GM12878 (cell line): ENCODE data around the gene DMRTC2. TPM values are rescaled to one million over a fixed set of nuclear protein-coding genes. Genes with fewer than 3 reads are reported as not detected.

Experiments
- ATAC-seq: fragments of 200-7000 bp; cut with Tn5 transposase; 3 replicates; pipeline ENCODE4 v1.9.1; 2020; ENCODE audit warnings: mild to moderate bottlenecking, moderate library complexity
- BruUV-seq: library from RNA; stranded (reverse); fragments of 400-500 nt; replicated peaks from 2 replicates; lab custom pipeline; 2021; lab: Mats Ljungman, UMichigan
- CTCF ChIA-PET: fragments of 300-600 bp; sonication (Branson Sonifier 250); formaldehyde crosslinking; extraction: SDS; loops from one replicate; lab custom pipeline; 2021; ENCODE audit warnings: inconsistent platforms; lab: Yijun Ruan, JAX
- POLR2A ChIA-PET: fragments of 350-600 bp; formaldehyde crosslinking; extraction: SDS; loops from one replicate; lab custom pipeline; 2021; ENCODE audit warnings: inconsistent platforms; lab: Charles Lee
- RAD21 ChIA-PET: fragments of 300-600 bp; sonication (Branson Sonifier 250); formaldehyde crosslinking; loops from one replicate; lab custom pipeline; 2023; ENCODE audit warnings: antibody characterized with exemption; ENCODE audit not compliant: unreplicated experiment; lab: Charles Lee
- SMC1A ChIA-PET: fragments of 300-600 bp; sonication (Branson Sonifier 250); formaldehyde crosslinking; loops from one replicate; lab custom pipeline; 2023; ENCODE audit not compliant: unreplicated experiment, uncharacterized antibody; lab: Charles Lee
- DNase-seq: peaks from one replicate; pipeline ENCODE4 v3.0.0-alpha.2; 2011; ENCODE audit warnings: low read depth, low spot score
- FAIRE-seq: peaks from 3 replicates; lab custom pipeline; 2011; peaks lifted over from hg19 to GRCh38; lab: Jason Lieb, UNC
- H2AFZ ChIP-seq: 2 replicates; pipeline ENCODE4 v1.6.0; 2011; ENCODE audit warnings: low read depth, low read length, control low read depth; ENCODE audit not compliant: control insufficient read depth
- H3K27ac ChIP-seq: 2 replicates; pipeline ENCODE4 v1.5.1; 2011; ENCODE audit warnings: control low read depth; ENCODE audit not compliant: control insufficient read depth, insufficient read depth
- H3K27me3 ChIP-seq, 2 experiments: replicated peaks in 1 of 2; 2 replicates each; pipeline versions ENCODE4 v1.6.0 to v1.6.1; 2011; ENCODE audit warnings: low read length in 1 of 2; ENCODE audit not compliant: control insufficient read depth in 2 of 2, insufficient read depth in 2 of 2
- H3K36me3 ChIP-seq, 2 experiments: 2 replicates each; pipeline ENCODE4 v1.5.1; 2011; ENCODE audit warnings: low read length in 1 of 2; ENCODE audit not compliant: control insufficient read depth in 2 of 2, insufficient read depth in 2 of 2
- H3K4me1 ChIP-seq: 2 replicates; pipeline ENCODE4 v1.6.1; 2011; ENCODE audit warnings: mild to moderate bottlenecking, low read length, moderate library complexity, mixed read lengths; ENCODE audit not compliant: control insufficient read depth, insufficient read depth
- H3K4me2 ChIP-seq: 2 replicates; pipeline ENCODE4 v1.6.0; 2011; ENCODE audit warnings: control low read depth; ENCODE audit not compliant: control insufficient read depth, insufficient read depth
- H3K4me3 ChIP-seq: fragments of 200-600 bp; sonication (generic); 2 replicates; pipeline ENCODE4 v1.5.1; 2016
- H3K79me2 ChIP-seq: 2 replicates; pipeline ENCODE4 v1.6.0; 2011; ENCODE audit warnings: low read length; ENCODE audit not compliant: control insufficient read depth, insufficient read depth
- H3K9ac ChIP-seq: 2 replicates; pipeline ENCODE4 v1.8.0; 2011; ENCODE audit warnings: low read length, control low read depth, mixed read lengths; ENCODE audit not compliant: control insufficient read depth, insufficient read depth
- H3K9me3 ChIP-seq: replicated peaks from 3 replicates; pipeline ENCODE4 v1.5.1; 2011; ENCODE audit warnings: mild to moderate bottlenecking, low read length; ENCODE audit not compliant: control insufficient read depth, insufficient read depth
- H4K20me1 ChIP-seq: 2 replicates; pipeline ENCODE4 v1.6.0; 2011; ENCODE audit not compliant: control insufficient read depth, insufficient read depth
- BCL11A ChIP-seq: IDR thresholded peaks from 2 replicates; pipeline ENCODE4 v1.6.1; 2011; ENCODE audit warnings: low read depth, low read length
- FOXK2 ChIP-seq: fragments of 450-650 bp; IDR thresholded peaks from 2 replicates; pipeline ENCODE4 v1.6.1; 2017; ENCODE audit warnings: mild to moderate bottlenecking, moderate library complexity
- IKZF1 ChIP-seq: fragments of 450-650 bp; conservative IDR thresholded peaks from 2 replicates; pipeline ENCODE4 v1.6.1; 2017; ENCODE audit warnings: antibody characterized with exemption, mild to moderate bottlenecking
- IKZF2 ChIP-seq, 2 experiments: fragments of 450-650 bp; IDR thresholded peaks; 2 replicates each; pipeline ENCODE4 v1.6.1; 2017; ENCODE audit warnings: mild to moderate bottlenecking in 2 of 2, moderate library complexity in 2 of 2
- MLLT1 ChIP-seq: fragments of 450-650 bp; IDR thresholded peaks from 2 replicates; pipeline ENCODE4 v1.6.1; 2016; ENCODE audit warnings: mild to moderate bottlenecking
- MTA2 ChIP-seq: fragments of 450-650 bp; IDR thresholded peaks from 2 replicates; pipeline ENCODE4 v1.6.1; 2016; ENCODE audit warnings: low read depth, mild to moderate bottlenecking, moderate library complexity
- NBN ChIP-seq: fragments of 450-650 bp; IDR thresholded peaks from 2 replicates; pipeline ENCODE4 v1.6.1; 2016
- NR2C1 ChIP-seq: fragments of 450-650 bp; IDR thresholded peaks from 2 replicates; pipeline ENCODE4 v1.6.1; 2017; ENCODE audit warnings: antibody characterized with exemption, mild to moderate bottlenecking, moderate library complexity
- POLR2A ChIP-seq: IDR thresholded peaks from 2 replicates; pipeline ENCODE4 v1.6.1; 2011; ENCODE audit warnings: low read depth, mild to moderate bottlenecking, low read length
- SREBF2 ChIP-seq: IDR thresholded peaks from 2 replicates; pipeline ENCODE4 v1.6.1; 2012; ENCODE audit warnings: mild to moderate bottlenecking, low read length
- WGBS: methylation state at CpG from one replicate; pipeline ENCODE4 v1.1.6; 2016; ENCODE audit warnings: low lambda C conversion rate; ENCODE audit not compliant: insufficient replicate concordance, insufficient coverage; ENCODE audit errors: missing lambda C conversion rate; 5-methylcytosine and 5-hydroxymethylcytosine counted together
- in situ Hi-C: fragments of 300-500 bp; cut with MboI; formaldehyde crosslinking; loops from 9 replicates; pipeline ENCODE4 v1.14.3; 2018; ENCODE audit warnings: mixed read lengths
- intact Hi-C: fragments of 100-400 bp; cut with micrococcal nuclease; formaldehyde crosslinking; loops from one replicate; pipeline ENCODE4 v1.14.2; 2022; ENCODE audit not compliant: unreplicated experiment
- polyA plus RNA-seq, 11 experiments: library from polyadenylated mRNA; depleted of rRNA in 4 of 11; unstranded in 6 of 11; stranded (reverse) in 5 of 11; fragments of >200 nt; fragmentation: Nextera tagmentation in 4 of 11; fragmentation: Illumina TruSeq in 1 of 11; extraction: Ambion mirVana in 4 of 11; extraction: Trizol in 1 of 11; gene quantifications; 1 replicate in 1 of 11; 2 replicates in 10 of 11; pipeline versions ENCODE4 v1.2.1 to v1.2.3, GENCODE V29; 2011 to 2016; ENCODE audit warnings: inconsistent platforms in 2 of 11, missing spikeins in 2 of 11, low read depth in 1 of 11
- total RNA-seq, 4 experiments: library from RNA; depleted of rRNA in 3 of 4; stranded (reverse); fragments of >200 nt in 3 of 4; fragmentation: Illumina TruSeq in 1 of 4; extraction: Trizol in 1 of 4; gene quantifications; 2 replicates each; pipeline versions ENCODE4 v1.2.1 to v1.2.3, GENCODE V29; 2013 to 2021
- TF ChIP-seq, protein P1 (sequence below): fragments of 450-650 bp; formaldehyde crosslinking; IDR thresholded peaks from 2 replicates; pipeline ENCODE4 v1.5.0; 2022; ENCODE audit warnings: mild to moderate bottlenecking, missing genetic modification characterization

DMRTC2 gene
- total and polyA plus RNA-seq, 10 of the 15 experiments (the other 5 are each of a cell fraction or from before 2014, with no cell fraction given): not detected

- intact Hi-C loops: no loop called here
- ATAC-seq (no peak), DNase-seq (no peak), FAIRE-seq (no peak)
- no peak overlapping the region for H3K4me3 ChIP-seq
- no peak overlapping the region for H3K27ac ChIP-seq
- 99% methylated on average over 30 of the region's 34 CpGs for WGBS
- no peak overlapping the region for H3K4me2 ChIP-seq
- no peak overlapping the region for H3K9ac ChIP-seq
- ChIA-PET POLR2A (no interaction called here), RAD21 (no interaction called here), SMC1A (no interaction called here), CTCF (interaction anchor here (10.8 kb wide), 1 partner anchor 18 kb away, joined by 136 read pairs; the partner anchor contains the start of gene CD79A)
- no TSS peak for BruUV-seq
- H3K4me1 ChIP-seq: peaks cover 9% of the 10 kb centered on the region
- TF ChIP-seq POLR2A (peak; percentile 22; the same call in 1 of the 2 replicates), BCL11A (no peak)
- H3K27me3 ChIP-seq: no peaks in the 10 kb centered on the region
- no peaks in the 10 kb centered on the region for H3K9me3 ChIP-seq
- H3K36me3 ChIP-seq: peaks cover 14 to 30% of the 10 kb centered on the region in 2 experiments; a peak in 3 of 4 replicates
- no peak overlapping the region for H2AFZ ChIP-seq
- H3K79me2 ChIP-seq: peaks cover 11% of the 10 kb centered on the region
- no peaks in the 10 kb centered on the region for H4K20me1 ChIP-seq
- in situ Hi-C loops: no loop called here
Observed at GRCh38 chr19:41892173-41892902, 47.5 kb downstream of the DMRTC2 start.

DNA sequence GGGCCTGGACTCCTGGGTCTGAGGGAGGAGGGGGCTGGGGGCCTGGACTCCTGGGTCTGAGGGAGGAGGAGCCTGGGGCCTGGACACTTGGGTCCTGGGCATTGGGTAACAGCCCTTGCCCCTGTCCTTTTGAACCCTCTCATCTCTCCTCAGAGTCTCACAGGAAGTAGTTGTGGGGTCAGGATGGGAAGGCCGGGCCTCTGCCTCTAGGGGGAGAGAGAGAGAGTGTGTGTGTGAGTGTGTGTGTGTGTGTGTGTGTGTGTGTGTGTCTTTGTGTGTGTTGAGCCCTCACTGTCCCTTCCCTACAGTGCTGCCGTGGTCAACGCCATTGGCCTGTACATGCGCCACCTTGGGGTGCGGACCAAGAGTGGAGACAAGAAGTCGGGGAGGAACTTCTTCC lies 49.1 kb downstream of the DMRTC2 start:
- 58% methylated on average over 6 of the region's 6 CpGs for WGBS
- H3K4me1 ChIP-seq: no peaks in the 10 kb centered on the region
- no peaks in the 10 kb centered on the region; the same call in none of the 2 replicates for H3K79me2 ChIP-seq
- intact Hi-C loops: no loop called here
- ChIA-PET POLR2A (no interaction called here), RAD21 (no interaction called here), SMC1A (no interaction called here), CTCF (no interaction called here)
- H4K20me1 ChIP-seq: no peaks in the 10 kb centered on the region
- H3K9me3 ChIP-seq: no peaks in the 10 kb centered on the region
- H3K36me3 ChIP-seq: peaks cover 11 to 33% of the 10 kb centered on the region in 2 experiments; a peak in 3 of 4 replicates
- no peak overlapping the region for H3K27ac ChIP-seq
- ATAC-seq (peak; percentile 79), DNase-seq (no peak), FAIRE-seq (no peak)
- BruUV-seq: no TSS peak
- H3K4me2 ChIP-seq: no peak overlapping the region
- H2AFZ ChIP-seq: no peak overlapping the region
- H3K27me3 ChIP-seq: no peaks in the 10 kb centered on the region
- no peak overlapping the region for H3K9ac ChIP-seq
- H3K4me3 ChIP-seq: no peak overlapping the region
- in situ Hi-C loops: no loop called here
- TF ChIP-seq FOXK2: no peak
- no peak for TF ChIP-seq MTA2
- TF ChIP-seq IKZF2 (IDR thresholded peaks at IDR 0.05): 0 out of 4 replicates have a peak, but pooled peaks have one; percentile 21 to 45
- 0 out of 2 replicates have a peak, but pooled peaks have one; percentile 29 for TF ChIP-seq IKZF1
- TF ChIP-seq SREBF2: no peak
- TF ChIP-seq, protein P1, sequence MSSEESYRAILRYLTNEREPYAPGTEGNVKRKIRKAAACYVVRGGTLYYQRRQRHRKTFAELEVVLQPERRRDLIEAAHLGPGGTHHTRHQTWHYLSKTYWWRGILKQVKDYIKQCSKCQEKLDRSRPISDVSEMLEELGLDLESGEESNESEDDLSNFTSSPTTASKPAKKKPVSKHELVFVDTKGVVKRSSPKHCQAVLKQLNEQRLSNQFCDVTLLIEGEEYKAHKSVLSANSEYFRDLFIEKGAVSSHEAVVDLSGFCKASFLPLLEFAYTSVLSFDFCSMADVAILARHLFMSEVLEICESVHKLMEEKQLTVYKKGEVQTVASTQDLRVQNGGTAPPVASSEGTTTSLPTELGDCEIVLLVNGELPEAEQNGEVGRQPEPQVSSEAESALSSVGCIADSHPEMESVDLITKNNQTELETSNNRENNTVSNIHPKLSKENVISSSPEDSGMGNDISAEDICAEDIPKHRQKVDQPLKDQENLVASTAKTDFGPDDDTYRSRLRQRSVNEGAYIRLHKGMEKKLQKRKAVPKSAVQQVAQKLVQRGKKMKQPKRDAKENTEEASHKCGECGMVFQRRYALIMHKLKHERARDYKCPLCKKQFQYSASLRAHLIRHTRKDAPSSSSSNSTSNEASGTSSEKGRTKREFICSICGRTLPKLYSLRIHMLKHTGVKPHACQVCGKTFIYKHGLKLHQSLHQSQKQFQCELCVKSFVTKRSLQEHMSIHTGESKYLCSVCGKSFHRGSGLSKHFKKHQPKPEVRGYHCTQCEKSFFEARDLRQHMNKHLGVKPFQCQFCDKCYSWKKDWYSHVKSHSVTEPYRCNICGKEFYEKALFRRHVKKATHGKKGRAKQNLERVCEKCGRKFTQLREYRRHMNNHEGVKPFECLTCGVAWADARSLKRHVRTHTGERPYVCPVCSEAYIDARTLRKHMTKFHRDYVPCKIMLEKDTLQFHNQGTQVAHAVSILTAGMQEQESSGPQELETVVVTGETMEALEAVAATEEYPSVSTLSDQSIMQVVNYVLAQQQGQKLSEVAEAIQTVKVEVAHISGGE: no peak
- TF ChIP-seq NBN: peak; percentile 75
- TF ChIP-seq NR2C1: peak; percentile 70
- TF ChIP-seq MLLT1: peak; percentile 56; the same call in 1 of the 2 replicates
